DOHH2 (cell line): ENCODE measurements around the gene AMER3.

Source experiments
- H3F3A ChIP-seq: fragments of 200-600 bp; sonication (generic), shearing (Covaris generic); 2 replicates; pipeline ENCODE4 v1.6.0; 2016; ENCODE audit warnings: antibody characterized with exemption, mild to moderate bottlenecking; ENCODE audit not compliant: control insufficient read depth, insufficient read depth
- H3K27ac ChIP-seq: fragments of 200-600 bp; sonication (generic); 2 replicates; pipeline ENCODE4 v1.5.1; 2014; ENCODE audit warnings: low read depth, mild to moderate bottlenecking, low read length, moderate library complexity
- H3K27me3 ChIP-seq: fragments of 200-600 bp; sonication (generic); 2 replicates; pipeline ENCODE4 v1.6.1; 2014; ENCODE audit warnings: mild to moderate bottlenecking, low read length, mixed read lengths; ENCODE audit not compliant: control insufficient read depth
- H3K36me3 ChIP-seq: fragments of 200-600 bp; sonication (generic); 2 replicates; pipeline ENCODE4 v1.6.1; 2014; ENCODE audit warnings: mild to moderate bottlenecking, low read length, moderate library complexity, mixed read lengths; ENCODE audit not compliant: control insufficient read depth
- H3K4me1 ChIP-seq: fragments of 200-600 bp; sonication (generic); 2 replicates; pipeline ENCODE4 v1.6.1; 2014; ENCODE audit warnings: mild to moderate bottlenecking, low read length, mixed read lengths; ENCODE audit not compliant: control insufficient read depth
- H3K4me2 ChIP-seq: fragments of 200-600 bp; sonication (generic); 2 replicates; pipeline ENCODE4 v1.6.0; 2014; ENCODE audit warnings: mild to moderate bottlenecking, low read length, moderate library complexity
- H3K4me3 ChIP-seq: fragments of 200-600 bp; sonication (generic); 2 replicates; pipeline ENCODE4 v1.5.1; 2014; ENCODE audit warnings: mild to moderate bottlenecking, low read length, mixed read lengths
- H3K79me2 ChIP-seq: fragments of 200-600 bp; sonication (generic); 2 replicates; pipeline ENCODE4 v1.6.1; 2014; ENCODE audit warnings: mild to moderate bottlenecking, low read length, mixed read lengths; ENCODE audit not compliant: control insufficient read depth
- H3K9me2 ChIP-seq: fragments of 200-600 bp; sonication (generic); replicated peaks from 2 replicates; pipeline ENCODE4 v1.6.1; 2014; ENCODE audit warnings: mild to moderate bottlenecking, low read length, mixed read lengths; ENCODE audit not compliant: control insufficient read depth
- H3K9me3 ChIP-seq: fragments of 200-600 bp; sonication (generic); 2 replicates; pipeline ENCODE4 v1.6.1; 2014; ENCODE audit warnings: antibody characterized with exemption, low read length, mixed read lengths; ENCODE audit not compliant: control insufficient read depth, insufficient read depth
- H4K20me1 ChIP-seq: fragments of 200-600 bp; sonication (generic); 2 replicates; pipeline ENCODE4 v1.6.0; 2014; ENCODE audit warnings: low read depth, mild to moderate bottlenecking, antibody characterized with exemption, low read length, moderate library complexity; ENCODE audit not compliant: control insufficient read depth, insufficient read depth
- EZH2phosphoT487 ChIP-seq: fragments of 200-600 bp; sonication (generic); IDR thresholded peaks from 2 replicates; pipeline ENCODE4 v1.6.1; 2017; ENCODE audit warnings: borderline replicate concordance, mild to moderate bottlenecking, antibody characterized with exemption, low read length, moderate library complexity, mixed read lengths
- TF ChIP-seq, protein P1 (sequence below): fragments of 200-600 bp; sonication (generic); IDR thresholded peaks from one replicate; pipeline ENCODE4 v1.5.1; 2014; ENCODE audit warnings: antibody characterized with exemption, mild to moderate bottlenecking, low read depth, low read length; ENCODE audit not compliant: poor library complexity, severe bottlenecking

AMER3 gene

DNA sequence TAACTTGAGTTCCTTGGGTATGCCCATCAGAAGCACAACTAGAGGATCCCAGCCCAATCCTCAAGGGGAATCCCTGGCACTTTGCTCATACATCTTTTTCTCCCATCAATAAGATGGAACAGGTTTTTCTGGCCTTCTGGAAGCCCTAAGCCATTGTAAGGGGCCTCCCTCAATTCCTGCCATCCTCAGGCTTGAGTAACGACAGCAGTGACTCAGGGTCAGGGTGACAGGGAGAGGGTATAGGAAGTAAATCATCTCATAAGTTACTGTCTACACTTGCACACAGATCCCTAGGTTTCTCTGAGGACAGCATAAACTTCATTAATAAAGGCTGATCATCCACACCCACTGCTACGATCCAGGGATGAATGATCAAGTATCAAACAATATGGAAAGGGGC is 35.0 kb downstream of the AMER3 start:
- Histone ChIP-seq H3K4me2 (no peak overlapping the region), H3K9me2 (no peaks in the 10 kb centered on the region), H3K79me2 (no peaks in the 10 kb centered on the region), H3K27me3 (peaks cover 4% of the 10 kb centered on the region; the same call in 1 of the 2 replicates), H3K27ac (no peak overlapping the region), H3K4me3 (no peak overlapping the region), H3K4me1 (no peaks in the 10 kb centered on the region), H4K20me1 (no peaks in the 10 kb centered on the region), H3K36me3 (no peaks in the 10 kb centered on the region), H3F3A (no peaks in the 10 kb centered on the region), H3K9me3 (no peaks in the 10 kb centered on the region)
- TF ChIP-seq EZH2phosphoT487, result no peak
- TF ChIP-seq, protein P1, sequence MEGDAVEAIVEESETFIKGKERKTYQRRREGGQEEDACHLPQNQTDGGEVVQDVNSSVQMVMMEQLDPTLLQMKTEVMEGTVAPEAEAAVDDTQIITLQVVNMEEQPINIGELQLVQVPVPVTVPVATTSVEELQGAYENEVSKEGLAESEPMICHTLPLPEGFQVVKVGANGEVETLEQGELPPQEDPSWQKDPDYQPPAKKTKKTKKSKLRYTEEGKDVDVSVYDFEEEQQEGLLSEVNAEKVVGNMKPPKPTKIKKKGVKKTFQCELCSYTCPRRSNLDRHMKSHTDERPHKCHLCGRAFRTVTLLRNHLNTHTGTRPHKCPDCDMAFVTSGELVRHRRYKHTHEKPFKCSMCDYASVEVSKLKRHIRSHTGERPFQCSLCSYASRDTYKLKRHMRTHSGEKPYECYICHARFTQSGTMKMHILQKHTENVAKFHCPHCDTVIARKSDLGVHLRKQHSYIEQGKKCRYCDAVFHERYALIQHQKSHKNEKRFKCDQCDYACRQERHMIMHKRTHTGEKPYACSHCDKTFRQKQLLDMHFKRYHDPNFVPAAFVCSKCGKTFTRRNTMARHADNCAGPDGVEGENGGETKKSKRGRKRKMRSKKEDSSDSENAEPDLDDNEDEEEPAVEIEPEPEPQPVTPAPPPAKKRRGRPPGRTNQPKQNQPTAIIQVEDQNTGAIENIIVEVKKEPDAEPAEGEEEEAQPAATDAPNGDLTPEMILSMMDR, result no peak

DNA sequence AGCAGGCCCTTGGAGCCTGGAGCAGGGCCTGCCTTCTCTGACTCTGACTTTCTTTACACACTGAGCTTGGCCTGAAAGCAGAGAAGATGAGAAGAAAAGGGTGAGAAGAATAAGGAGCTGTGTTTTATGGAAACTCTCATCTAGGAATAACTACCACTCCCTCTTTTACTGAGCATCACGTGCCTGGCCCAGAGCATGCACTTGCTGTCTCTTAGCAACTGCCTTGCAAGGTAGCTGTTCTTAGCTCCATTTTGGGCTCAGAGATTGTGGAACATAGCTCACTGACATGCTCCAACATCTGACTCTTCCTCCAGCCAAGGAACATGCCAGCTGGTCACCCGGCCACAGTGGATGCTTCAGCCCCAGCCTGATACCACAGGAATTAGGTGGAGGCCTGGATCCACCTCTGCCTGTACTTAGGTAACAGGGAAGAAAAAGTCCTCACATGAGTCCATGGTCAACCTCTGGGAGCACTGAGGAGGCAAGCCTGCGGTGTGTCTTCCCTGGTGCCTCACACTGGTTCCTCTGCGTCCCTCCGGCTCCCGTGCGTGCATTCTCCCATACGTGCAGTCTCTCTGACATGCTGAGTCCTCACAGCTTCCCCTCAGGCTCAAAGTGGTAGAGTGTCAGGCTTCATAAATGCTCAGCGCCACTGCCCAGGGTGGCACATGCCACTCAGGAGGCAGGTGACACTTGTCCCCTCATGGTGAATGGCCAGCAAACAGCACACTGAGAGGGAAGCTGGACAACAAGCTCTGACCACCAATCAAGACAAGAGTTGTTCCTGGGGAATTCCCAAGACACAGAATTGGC is 35.7 kb downstream of the AMER3 start:
- Histone ChIP-seq H3K36me3 (no peaks in the 10 kb centered on the region), H3K4me3 (no peak overlapping the region), H3K79me2 (no peaks in the 10 kb centered on the region), H3K27me3 (peaks cover 4% of the 10 kb centered on the region; the same call in 1 of the 2 replicates), H3K27ac (no peak overlapping the region), H3K4me2 (no peak overlapping the region), H3F3A (no peaks in the 10 kb centered on the region), H3K9me3 (no peaks in the 10 kb centered on the region), H4K20me1 (no peaks in the 10 kb centered on the region), H3K4me1 (no peaks in the 10 kb centered on the region), H3K9me2 (no peaks in the 10 kb centered on the region)
- TF ChIP-seq EZH2phosphoT487, result no peak
- TF ChIP-seq, protein P1, result no peak

DNA sequence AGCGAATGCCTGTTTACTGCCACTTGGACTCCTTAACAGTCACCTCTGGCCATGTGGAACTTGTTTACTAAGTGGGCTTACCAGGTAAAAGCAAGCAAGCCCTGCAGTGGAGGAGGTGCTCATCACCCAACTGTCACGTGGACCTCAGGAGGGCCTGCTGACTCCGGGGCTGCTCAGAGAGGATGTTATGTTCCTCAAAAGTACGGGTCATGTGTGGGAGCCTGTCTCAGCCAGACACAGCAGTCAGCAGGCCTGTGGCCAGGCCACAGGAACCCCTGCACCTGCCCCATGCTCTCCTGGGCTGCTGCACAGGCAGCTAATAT is 36.2 kb downstream of the AMER3 start:
- H3K4me1 ChIP-seq, result no peaks in the 10 kb centered on the region
- H3K27ac ChIP-seq, result no peak overlapping the region
- peaks cover 4% of the 10 kb centered on the region; the same call in 1 of the 2 replicates for H3K27me3 ChIP-seq
- no peaks in the 10 kb centered on the region for H3K36me3 ChIP-seq
- H3K79me2 ChIP-seq, result no peaks in the 10 kb centered on the region
- no peaks in the 10 kb centered on the region for H3F3A ChIP-seq
- no peak overlapping the region for H3K4me3 ChIP-seq
- H3K4me2 ChIP-seq, result no peak overlapping the region
- no peaks in the 10 kb centered on the region for H4K20me1 ChIP-seq
- no peaks in the 10 kb centered on the region for H3K9me3 ChIP-seq
- no peak for TF ChIP-seq EZH2phosphoT487
- TF ChIP-seq, protein P1, result no peak
- no peaks in the 10 kb centered on the region for H3K9me2 ChIP-seq
